GM12878 (cell line): ENCODE data around the gene CLCN7.

Experiments used
- ATF3 ChIP-seq: IDR thresholded peaks from 2 replicates; pipeline ENCODE4 v1.6.1; 2011; ENCODE audit warnings: low read depth, mild to moderate bottlenecking, low read length, moderate library complexity, borderline replicate concordance; ENCODE audit errors: extremely low read depth
- BCL3 ChIP-seq: IDR thresholded peaks from 2 replicates; pipeline ENCODE4 v1.6.1; 2011; ENCODE audit warnings: borderline replicate concordance, low read depth, mild to moderate bottlenecking, moderate library complexity, low read length; ENCODE audit not compliant: insufficient read depth, poor library complexity, severe bottlenecking
- CEBPB ChIP-seq, 2 experiments: fragments of 150-350 bp in 1 of 2; IDR thresholded peaks; 2 replicates each; pipeline ENCODE4 v1.6.1; 2012 to 2014; ENCODE audit warnings: low read depth in 2 of 2, low read length in 2 of 2, borderline replicate concordance in 1 of 2, inconsistent platforms in 1 of 2
- CTCF ChIP-seq, 3 experiments: IDR thresholded peaks in 2 of 3; conservative IDR thresholded peaks in 1 of 3; 2 replicates each; pipeline ENCODE4 v1.5.1; 2011; ENCODE audit warnings: low read depth in 3 of 3, low read length in 3 of 3, mild to moderate bottlenecking in 3 of 3, control low read depth in 2 of 3, moderate library complexity in 2 of 3, inconsistent platforms in 1 of 3, mixed read lengths in 1 of 3; ENCODE audit not compliant: control insufficient read depth in 2 of 3, insufficient read depth in 1 of 3; ENCODE audit errors: extremely low read depth in 1 of 3
- ESRRA ChIP-seq: IDR thresholded peaks from 2 replicates; pipeline ENCODE4 v1.6.1; 2012; ENCODE audit warnings: mild to moderate bottlenecking, low read length, improper control_type of control experiment
- GABPA ChIP-seq: IDR thresholded peaks from 2 replicates; pipeline ENCODE4 v1.6.1; 2014; ENCODE audit warnings: antibody characterized with exemption, low read depth, mild to moderate bottlenecking, inconsistent platforms
- NR2C1 ChIP-seq: fragments of 450-650 bp; IDR thresholded peaks from 2 replicates; pipeline ENCODE4 v1.6.1; 2017; ENCODE audit warnings: antibody characterized with exemption, mild to moderate bottlenecking, moderate library complexity
- NRF1 ChIP-seq: conservative IDR thresholded peaks from 2 replicates; pipeline ENCODE4 v1.6.1; 2011; ENCODE audit warnings: mild to moderate bottlenecking, low read depth, low read length, improper control_type of control experiment
- POLR2A ChIP-seq: IDR thresholded peaks from 2 replicates; pipeline ENCODE4 v1.6.1; 2011; ENCODE audit warnings: low read depth, mild to moderate bottlenecking, low read length
- TAF1 ChIP-seq: IDR thresholded peaks from 2 replicates; pipeline ENCODE4 v1.6.1; 2011; ENCODE audit warnings: mild to moderate bottlenecking, low read depth, low read length, borderline replicate concordance
- YY1 ChIP-seq: IDR thresholded peaks from 2 replicates; pipeline ENCODE4 v1.6.1; 2011; ENCODE audit warnings: low read depth, mild to moderate bottlenecking, low read length
- ZBTB33 ChIP-seq: fragments of 450-650 bp; IDR thresholded peaks from 2 replicates; pipeline ENCODE4 v1.6.1; 2017; ENCODE audit warnings: mild to moderate bottlenecking

- TF ChIP-seq NR2C1 (no peak), GABPA (no peak), BCL3 (no peak), ATF3 (no peak), YY1 (no peak), CEBPB (IDR thresholded peaks at IDR 0.05; ENCODE audit: borderline replicate concordance in 1 of 2, low read depth in 2 of 2, low read length in 2 of 2) (no peak), CTCF (IDR thresholded peaks at IDR 0.05 in 2 of 3, conservative IDR thresholded peaks at IDR 0.05 in 1 of 3; ENCODE audit: control insufficient read depth in 2 of 3, extremely low read depth in 1 of 3, insufficient read depth in 1 of 3, low read depth in 3 of 3, low read length in 3 of 3) (no peak), ESRRA (no peak), TAF1 (no peak), NRF1 (no peak), POLR2A (no peak), ZBTB33 (no peak)
Observed at GRCh38 chr16:1444730-1445517, 29.9 kb downstream of the CLCN7 start.
